AG04450 (cell line): ENCODE measurements around the gene RPS15. TPM values are rescaled to one million over a fixed set of nuclear protein-coding genes. Genes with fewer than 3 reads are reported as not detected.

ENCODE experiments used
- CTCF ChIA-PET: fragments of 300-600, 350-600 bp; formaldehyde crosslinking; extraction: SDS; loops from one replicate; lab custom pipeline; 2022; ENCODE audit warnings: antibody characterized with exemption, inconsistent platforms; lab: Charles Lee
- POLR2A ChIA-PET: fragments of 350-600 bp; formaldehyde crosslinking; extraction: SDS; loops from one replicate; lab custom pipeline; 2021; ENCODE audit warnings: antibody characterized with exemption, inconsistent platforms; lab: Yijun Ruan, JAX
- DNase-seq: peaks from one replicate; pipeline ENCODE4 v3.0.0-alpha.2; 2011; ENCODE audit warnings: low read depth, low spot score
- H3K27ac ChIP-seq: one replicate; pipeline ENCODE4 v1.5.1; 2012; ENCODE audit warnings: low read depth, low read length, control low read depth
- H3K27me3 ChIP-seq: one replicate; pipeline ENCODE4 v1.6.0; 2012; ENCODE audit warnings: low read length; ENCODE audit not compliant: control insufficient read depth, insufficient read depth
- H3K4me3 ChIP-seq: 2 replicates; pipeline ENCODE4 v1.5.1; 2011; ENCODE audit warnings: mild to moderate bottlenecking, low read depth, low read length, control low read depth
- H3K9me3 ChIP-seq: 2 replicates; pipeline ENCODE4 v1.5.1; 2012; ENCODE audit warnings: low read length; ENCODE audit not compliant: control insufficient read depth, insufficient read depth
- polyA plus RNA-seq: library from polyadenylated mRNA; depleted of rRNA; stranded (reverse); fragments of >200 nt; gene quantifications from 2 replicates; pipeline ENCODE4 v1.2.3, GENCODE V29; 2011
- TF ChIP-seq, protein P1 (sequence below): IDR thresholded peaks from 2 replicates; pipeline ENCODE4 v1.5.1; 2011; ENCODE audit warnings: low read depth, low read length, control low read depth, inconsistent platforms

RPS15 gene
- polyA plus RNA-seq, 1 experiment = 596 TPM

DNA sequence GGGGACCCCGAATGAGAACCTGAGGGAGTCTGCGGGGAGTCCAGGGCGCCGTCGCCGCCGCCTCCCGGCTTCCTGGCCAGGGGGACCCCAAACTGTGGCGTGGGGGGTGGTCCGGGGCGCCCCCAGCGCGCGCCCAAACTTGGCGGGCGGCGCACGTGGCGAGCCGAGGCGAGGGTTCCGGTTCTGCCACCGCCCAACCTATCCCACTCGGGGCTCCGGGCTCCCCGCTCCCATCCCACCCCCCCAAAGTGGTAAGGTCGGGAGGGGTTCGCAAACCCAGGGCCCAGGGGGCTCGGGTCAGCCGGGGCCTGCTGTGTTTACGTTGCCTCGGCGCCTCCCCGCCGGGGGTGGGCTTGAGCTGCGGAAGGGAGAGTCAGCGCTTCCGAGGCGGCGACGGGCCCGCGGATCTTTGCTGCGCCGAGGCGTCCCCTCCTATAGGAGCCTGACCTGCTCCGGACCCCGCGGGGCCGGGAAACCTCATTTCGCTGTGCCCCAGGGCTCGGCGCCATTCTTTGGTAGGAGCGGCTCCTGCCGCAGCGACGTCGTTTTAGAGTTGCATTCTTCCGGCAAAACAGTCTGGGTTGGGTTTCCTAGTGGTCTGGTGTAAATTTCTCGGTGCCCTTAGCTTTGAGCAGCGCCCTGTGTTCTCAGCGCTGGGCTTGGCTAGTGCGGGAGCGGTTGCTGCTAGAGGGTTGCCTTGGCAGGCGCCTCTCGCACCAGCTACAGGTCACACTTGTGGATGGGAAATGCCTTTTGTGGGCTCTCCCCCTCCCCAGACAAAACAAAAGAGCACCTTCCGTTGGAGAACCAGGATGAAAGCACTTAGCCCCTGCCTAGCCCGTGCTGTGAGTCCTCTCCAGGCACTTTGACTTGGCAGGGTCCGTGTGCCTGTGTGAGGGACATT lies 29.6 kb upstream of the RPS15 start:
- POLR2A ChIA-PET = interaction anchor here (0.7 to 0.9 kb wide), 2 partner anchors 10 to 133 kb away, joined by 3 read pairs; partner anchors contain the start of gene FAM174C
- Histone ChIP-seq H3K27ac (peak overlapping the region; percentile 78), H3K9me3 (peaks cover 3% of the 10 kb centered on the region; the same call in 1 of the 2 replicates), H3K27me3 (no peaks in the 10 kb centered on the region), H3K4me3 (peak overlapping the region; percentile 75)
- DNase-seq = no peak
- CTCF ChIA-PET = no interaction called here
- TF ChIP-seq, protein P1, sequence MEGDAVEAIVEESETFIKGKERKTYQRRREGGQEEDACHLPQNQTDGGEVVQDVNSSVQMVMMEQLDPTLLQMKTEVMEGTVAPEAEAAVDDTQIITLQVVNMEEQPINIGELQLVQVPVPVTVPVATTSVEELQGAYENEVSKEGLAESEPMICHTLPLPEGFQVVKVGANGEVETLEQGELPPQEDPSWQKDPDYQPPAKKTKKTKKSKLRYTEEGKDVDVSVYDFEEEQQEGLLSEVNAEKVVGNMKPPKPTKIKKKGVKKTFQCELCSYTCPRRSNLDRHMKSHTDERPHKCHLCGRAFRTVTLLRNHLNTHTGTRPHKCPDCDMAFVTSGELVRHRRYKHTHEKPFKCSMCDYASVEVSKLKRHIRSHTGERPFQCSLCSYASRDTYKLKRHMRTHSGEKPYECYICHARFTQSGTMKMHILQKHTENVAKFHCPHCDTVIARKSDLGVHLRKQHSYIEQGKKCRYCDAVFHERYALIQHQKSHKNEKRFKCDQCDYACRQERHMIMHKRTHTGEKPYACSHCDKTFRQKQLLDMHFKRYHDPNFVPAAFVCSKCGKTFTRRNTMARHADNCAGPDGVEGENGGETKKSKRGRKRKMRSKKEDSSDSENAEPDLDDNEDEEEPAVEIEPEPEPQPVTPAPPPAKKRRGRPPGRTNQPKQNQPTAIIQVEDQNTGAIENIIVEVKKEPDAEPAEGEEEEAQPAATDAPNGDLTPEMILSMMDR = no peak

DNA sequence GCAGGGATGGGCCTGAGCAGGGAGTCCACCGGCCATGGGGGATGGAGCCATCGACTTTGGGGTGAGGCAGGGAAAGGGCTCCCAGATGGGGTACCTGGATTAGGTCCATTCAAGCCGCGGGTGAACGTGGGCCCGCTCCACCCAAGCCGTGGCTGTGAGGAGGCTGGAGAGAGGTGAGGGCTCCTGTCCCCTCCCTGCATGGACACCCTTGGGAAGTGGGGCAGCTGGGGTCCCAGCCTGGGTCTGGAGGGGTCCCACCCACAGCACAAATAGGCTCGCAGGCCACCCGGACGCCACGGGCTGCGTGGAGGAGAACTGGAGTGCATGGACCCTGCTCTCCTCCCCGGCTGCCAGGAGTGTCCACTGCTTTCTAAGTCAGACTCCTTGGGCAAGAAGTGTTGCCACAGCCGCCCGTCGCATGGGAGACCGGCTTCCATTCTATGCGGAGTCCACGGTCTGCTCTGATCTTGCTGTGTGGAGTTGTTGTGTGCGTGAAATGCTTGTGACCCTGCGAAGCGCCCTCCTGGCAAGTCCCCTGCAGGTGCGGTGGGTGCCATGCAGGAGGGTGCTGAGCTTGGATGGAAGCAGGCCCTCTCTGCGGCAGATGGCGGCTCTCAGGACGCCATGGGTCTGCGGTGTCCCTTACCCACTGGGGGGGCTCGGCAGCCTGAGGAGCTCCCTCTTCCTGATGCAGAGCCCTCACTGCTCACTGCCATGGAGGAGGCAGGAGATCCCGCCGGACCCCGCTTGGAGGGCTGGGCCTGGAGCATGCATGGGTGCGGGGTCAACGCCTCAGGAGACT lies 28.8 kb upstream of the RPS15 start:
- no peaks in the 10 kb centered on the region for H3K27me3 ChIP-seq
- peak overlapping the region; percentile 75 for H3K4me3 ChIP-seq
- ChIA-PET POLR2A (interaction anchor here (0.9 kb wide), 1 partner anchor 134 kb away, joined by 3 read pairs; the partner anchor contains the start of gene FAM174C), CTCF (no interaction called here)
- DNase-seq = no peak
- peaks cover 3% of the 10 kb centered on the region; the same call in 1 of the 2 replicates for H3K9me3 ChIP-seq
- H3K27ac ChIP-seq = peak overlapping the region; percentile 78
- TF ChIP-seq, protein P1 = no peak

DNA sequence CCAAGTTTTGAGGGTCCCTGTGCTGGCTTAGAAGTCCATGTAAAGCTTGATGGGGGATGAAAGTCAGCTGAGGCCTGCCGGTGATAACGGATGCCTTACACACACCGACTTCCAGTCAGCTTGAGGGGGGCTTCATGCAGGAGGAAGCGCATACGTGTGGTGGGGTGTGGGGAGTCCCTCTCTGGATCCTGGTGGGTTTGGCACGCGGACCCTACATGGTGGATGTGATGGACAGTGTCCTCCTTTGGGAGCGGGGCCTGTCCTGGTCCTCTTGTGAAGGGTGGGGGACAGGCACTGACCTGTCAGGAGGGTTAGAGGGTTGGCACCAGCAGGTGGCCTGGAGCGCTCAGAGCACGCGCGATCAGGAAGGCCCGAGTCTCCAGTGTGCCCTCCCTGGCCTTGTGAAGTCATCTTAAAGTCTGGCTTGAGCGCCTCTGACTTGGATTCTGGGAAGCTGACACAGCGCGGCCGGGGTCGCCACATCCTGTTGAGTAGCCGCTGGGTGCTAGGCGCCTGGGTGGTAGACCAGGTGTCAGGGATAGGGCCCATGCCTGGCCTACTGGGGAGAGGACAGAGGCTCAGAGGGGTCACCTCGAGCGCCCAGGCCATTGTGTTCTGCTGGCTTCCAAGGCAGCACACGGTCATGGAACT lies 27.9 kb upstream of the RPS15 start:
- POLR2A ChIA-PET = no interaction called here
- Histone ChIP-seq H3K4me3 (peak overlapping the region; percentile 75), H3K27me3 (no peaks in the 10 kb centered on the region), H3K27ac (no peak overlapping the region), H3K9me3 (peaks cover 3% of the 10 kb centered on the region; the same call in 1 of the 2 replicates)
- no peak for DNase-seq
- TF ChIP-seq, protein P1 = no peak
- CTCF ChIA-PET = no interaction called here

DNA sequence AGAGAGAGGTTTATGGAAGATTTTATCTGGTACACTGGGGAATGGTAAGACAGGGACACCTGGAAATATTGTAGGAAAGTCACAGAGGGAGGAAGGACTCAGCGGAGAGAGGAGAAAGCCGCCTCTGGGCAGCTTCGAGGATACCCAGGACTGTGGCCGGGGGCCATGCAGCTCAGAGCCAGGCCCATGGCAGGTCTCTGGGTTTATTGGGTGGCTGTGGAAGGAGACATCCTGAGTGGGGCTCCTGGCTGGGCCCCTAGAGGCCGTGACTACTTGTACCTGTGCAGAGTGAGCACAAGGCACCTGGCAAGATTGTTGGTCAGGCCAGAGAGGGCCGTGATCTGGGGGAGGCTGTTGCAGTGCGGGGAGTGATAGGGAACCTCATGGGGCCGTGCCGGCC lies 27.4 kb upstream of the RPS15 start:
- H3K9me3 ChIP-seq = peaks cover 3% of the 10 kb centered on the region; the same call in 1 of the 2 replicates
- CTCF ChIA-PET = no interaction called here
- no peak overlapping the region for H3K4me3 ChIP-seq
- H3K27ac ChIP-seq = no peak overlapping the region
- DNase-seq = no peak
- TF ChIP-seq, protein P1 = no peak
- POLR2A ChIA-PET = no interaction called here
- no peaks in the 10 kb centered on the region for H3K27me3 ChIP-seq
